Activated naive CD8-positive, alpha-beta T cell treated with anti-CD3 and anti-CD28 coated beads, Interleukin-2, amount 10 ng/mL, durations not matched to agents 7 days and 5 days (primary cell): ENCODE data around the gene ZNF280A. TPM values are rescaled to one million over a fixed set of nuclear protein-coding genes. Genes with fewer than 3 reads are reported as not detected.

Experiments used
- ATAC-seq: fragments of 150-1000 bp; cut with Tn5 transposase; one replicate; pipeline ENCODE4 v1.10.0; 2021; ENCODE audit warnings: low read depth, moderate library complexity
- POLR2A ChIA-PET: fragments of 350-600 bp; sonication (Branson Sonifier 250); formaldehyde crosslinking; loops from one replicate; lab custom pipeline; 2021; ENCODE audit warnings: antibody characterized with exemption; lab: Charles Lee
- DNase-seq: peaks from one replicate; pipeline ENCODE4 v3.0.0; 2021
- H3K27ac Mint-ChIP-seq: one replicate; pipeline ENCODE4 v1.8.0; 2022; ENCODE audit warnings: mild to moderate bottlenecking, mixed read lengths
- H3K27me3 Mint-ChIP-seq: one replicate; pipeline ENCODE4 v1.8.0; 2022; ENCODE audit warnings: mild to moderate bottlenecking, moderate library complexity, mixed read lengths
- H3K36me3 Mint-ChIP-seq: one replicate; pipeline ENCODE4 v1.8.0; 2021; ENCODE audit warnings: mild to moderate bottlenecking, mixed read lengths
- H3K4me1 Mint-ChIP-seq: one replicate; pipeline ENCODE4 v1.8.0; 2021; ENCODE audit warnings: mixed read lengths
- H3K4me3 Mint-ChIP-seq: one replicate; pipeline ENCODE4 v1.8.0; 2022; ENCODE audit warnings: mild to moderate bottlenecking, moderate library complexity, mixed read lengths
- H3K9me3 Mint-ChIP-seq: one replicate; pipeline ENCODE4 v1.8.0; 2021; ENCODE audit warnings: mixed read lengths
- total RNA-seq, 2 experiments: library from RNA; stranded (reverse); gene quantifications; one replicate each; pipeline ENCODE4 v1.2.3, GENCODE V29; 2021

ZNF280A gene, protein sequence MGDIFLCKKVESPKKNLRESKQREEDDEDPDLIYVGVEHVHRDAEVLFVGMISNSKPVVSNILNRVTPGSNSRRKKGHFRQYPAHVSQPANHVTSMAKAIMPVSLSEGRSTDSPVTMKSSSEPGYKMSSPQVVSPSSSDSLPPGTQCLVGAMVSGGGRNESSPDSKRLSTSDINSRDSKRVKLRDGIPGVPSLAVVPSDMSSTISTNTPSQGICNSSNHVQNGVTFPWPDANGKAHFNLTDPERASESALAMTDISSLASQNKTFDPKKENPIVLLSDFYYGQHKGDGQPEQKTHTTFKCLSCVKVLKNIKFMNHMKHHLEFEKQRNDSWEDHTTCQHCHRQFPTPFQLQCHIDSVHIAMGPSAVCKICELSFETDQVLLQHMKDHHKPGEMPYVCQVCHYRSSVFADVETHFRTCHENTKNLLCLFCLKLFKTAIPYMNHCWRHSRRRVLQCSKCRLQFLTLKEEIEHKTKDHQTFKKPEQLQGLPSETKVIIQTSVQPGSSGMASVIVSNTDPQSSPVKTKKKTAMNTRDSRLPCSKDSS
- not detected for total RNA-seq

DNA sequence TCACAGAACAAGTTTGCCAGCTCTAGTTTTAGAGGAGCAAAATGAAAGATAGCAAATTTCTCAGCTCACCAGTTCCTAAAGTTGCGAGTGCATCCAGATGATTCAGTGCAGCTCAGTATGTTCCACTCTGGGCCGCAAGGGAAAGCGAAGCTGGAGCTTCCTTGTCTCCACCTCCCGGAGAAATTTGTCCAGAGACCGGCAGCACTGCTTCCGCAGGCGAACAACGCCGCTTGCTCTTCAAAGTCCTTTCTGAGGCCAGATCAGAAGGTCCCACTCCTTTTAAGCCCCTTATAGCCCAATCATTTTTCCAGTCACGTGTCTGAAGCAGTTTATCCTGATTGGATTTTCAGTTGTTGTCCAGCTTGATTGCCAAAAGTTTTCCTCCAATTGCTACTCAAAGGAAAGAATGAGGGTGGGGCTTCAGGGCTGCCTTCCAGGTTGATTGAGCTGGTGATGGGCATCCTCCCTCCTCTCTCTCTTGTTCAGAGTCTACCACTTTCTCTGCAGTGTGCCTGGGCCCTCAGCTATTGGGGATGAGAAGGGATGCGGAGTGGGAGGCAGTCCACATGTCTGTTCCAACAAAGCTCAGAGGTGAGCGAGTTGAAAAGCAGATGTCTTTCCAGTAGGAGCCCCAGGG is at the start of gene ZNF280A:
Gene ZNF280A (minus strand): TSS at position 251 of the 637 bp plus-strand sequence. CDS start 4,640 bp downstream, outside the sequence.
- ATAC-seq (no peak), DNase-seq (no peak)
- H3K27me3 Mint-ChIP-seq: peaks cover 20% of the 10 kb centered on the region
- no peak within 1 kb of the TSS for H3K4me3 Mint-ChIP-seq
- H3K9me3 Mint-ChIP-seq: no peaks in the 10 kb centered on the region
- H3K27ac Mint-ChIP-seq: no peak within 1 kb of the TSS
- H3K4me1 Mint-ChIP-seq: no peaks in the 10 kb centered on the region
- POLR2A ChIA-PET: no interaction called here
- H3K36me3 Mint-ChIP-seq: no peaks in the 10 kb centered on the region

DNA sequence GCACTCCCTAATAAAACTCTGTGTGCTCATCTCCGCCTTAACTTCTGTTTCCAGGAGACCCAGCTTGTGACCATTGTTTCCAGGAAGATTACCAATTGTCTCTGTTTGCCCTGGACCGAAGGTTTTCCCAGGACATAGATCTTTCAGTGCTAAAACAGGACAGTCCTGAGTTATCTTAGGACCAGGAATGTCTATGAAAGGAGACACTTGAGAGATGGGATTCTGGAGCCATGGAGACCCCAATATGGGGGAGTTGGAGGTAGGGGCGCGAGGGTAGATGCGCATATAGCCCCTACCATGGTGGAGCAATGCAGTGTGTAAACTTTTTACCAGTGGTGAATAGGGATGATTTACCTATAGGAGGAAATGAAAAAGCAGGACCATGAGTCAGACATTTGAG is 49.1 kb upstream of the ZNF280A start:
- H3K36me3 Mint-ChIP-seq: no peaks in the 10 kb centered on the region
- no peak overlapping the region for H3K27ac Mint-ChIP-seq
- H3K9me3 Mint-ChIP-seq: no peaks in the 10 kb centered on the region
- H3K4me3 Mint-ChIP-seq: no peak overlapping the region
- peaks cover 33% of the 10 kb centered on the region for H3K27me3 Mint-ChIP-seq
- H3K4me1 Mint-ChIP-seq: no peaks in the 10 kb centered on the region
- ATAC-seq (no peak), DNase-seq (no peak)
- POLR2A ChIA-PET: no interaction called here

DNA sequence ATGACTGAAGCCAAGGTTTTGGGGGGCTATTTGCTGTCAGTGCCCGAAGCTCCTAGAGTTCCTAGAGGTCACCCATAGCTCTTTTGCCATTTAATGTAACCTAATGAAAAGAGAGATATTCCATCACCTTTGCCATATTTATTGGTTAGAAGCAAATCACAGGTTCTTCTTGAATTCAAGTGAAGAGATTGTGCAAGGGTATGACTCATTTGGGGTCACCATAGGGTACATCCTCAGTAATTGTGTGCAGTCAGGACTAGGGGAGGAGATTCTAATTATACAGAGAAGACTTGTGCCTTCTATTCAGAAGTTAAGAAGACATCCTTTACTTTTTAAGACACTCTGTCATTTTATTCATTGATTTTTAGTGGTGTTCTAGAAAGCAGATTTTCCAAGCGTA is 45.9 kb upstream of the ZNF280A start:
- ATAC-seq: no peak
- no peak for DNase-seq
- no peaks in the 10 kb centered on the region for H3K36me3 Mint-ChIP-seq
- H3K9me3 Mint-ChIP-seq: no peaks in the 10 kb centered on the region
- no peak overlapping the region for H3K4me3 Mint-ChIP-seq
- peaks cover 23% of the 10 kb centered on the region for H3K27me3 Mint-ChIP-seq
- no peaks in the 10 kb centered on the region for H3K4me1 Mint-ChIP-seq
- POLR2A ChIA-PET: no interaction called here
- H3K27ac Mint-ChIP-seq: no peak overlapping the region

DNA sequence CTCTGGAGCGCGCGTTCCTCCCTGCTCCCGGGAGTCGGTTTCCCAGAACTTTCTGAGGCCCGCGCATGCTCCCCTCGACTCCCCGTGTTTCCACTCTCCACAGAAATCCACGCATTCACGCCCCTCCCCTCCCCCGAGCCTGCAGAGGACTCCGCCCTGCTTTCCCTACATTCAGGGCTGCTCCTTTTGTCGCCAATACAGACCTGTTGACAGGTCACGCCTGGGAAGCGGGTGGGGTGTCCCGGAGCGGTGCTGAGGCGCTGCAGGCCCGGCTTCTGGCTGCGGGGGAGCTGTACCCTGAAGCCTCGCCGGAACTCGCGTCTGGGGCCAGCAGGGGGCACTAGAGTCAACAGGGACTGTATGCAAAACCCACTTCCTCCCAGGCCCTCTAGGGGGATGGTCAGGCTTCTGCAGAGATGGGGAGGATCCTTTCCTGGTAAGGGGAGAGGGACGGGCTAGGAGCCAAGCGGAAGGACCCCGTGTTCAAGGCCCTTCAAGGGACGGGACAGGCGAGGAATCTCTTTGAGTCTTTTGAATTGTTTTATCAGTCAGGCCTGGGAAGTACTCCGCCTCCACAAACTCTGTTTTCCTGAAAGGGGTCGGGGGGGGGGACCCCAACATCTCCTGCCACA is 39.0 kb upstream of the ZNF280A start, which contains the start of gene PRAME:
Gene PRAME (minus strand): TSS at position 294 of the 632 bp plus-strand sequence. CDS start 2,433 bp downstream, outside the sequence.
- peaks cover 3% of the 10 kb centered on the region for H3K4me1 Mint-ChIP-seq
- no peaks in the 10 kb centered on the region for H3K27me3 Mint-ChIP-seq
- no peak within 1 kb of the TSS for H3K4me3 Mint-ChIP-seq
- peak; percentile 84 for DNase-seq
- peak; percentile 95 for ATAC-seq
- H3K27ac Mint-ChIP-seq: no peak within 1 kb of the TSS
- no peaks in the 10 kb centered on the region for H3K9me3 Mint-ChIP-seq
- POLR2A ChIA-PET: no interaction called here
- no peaks in the 10 kb centered on the region for H3K36me3 Mint-ChIP-seq

DNA sequence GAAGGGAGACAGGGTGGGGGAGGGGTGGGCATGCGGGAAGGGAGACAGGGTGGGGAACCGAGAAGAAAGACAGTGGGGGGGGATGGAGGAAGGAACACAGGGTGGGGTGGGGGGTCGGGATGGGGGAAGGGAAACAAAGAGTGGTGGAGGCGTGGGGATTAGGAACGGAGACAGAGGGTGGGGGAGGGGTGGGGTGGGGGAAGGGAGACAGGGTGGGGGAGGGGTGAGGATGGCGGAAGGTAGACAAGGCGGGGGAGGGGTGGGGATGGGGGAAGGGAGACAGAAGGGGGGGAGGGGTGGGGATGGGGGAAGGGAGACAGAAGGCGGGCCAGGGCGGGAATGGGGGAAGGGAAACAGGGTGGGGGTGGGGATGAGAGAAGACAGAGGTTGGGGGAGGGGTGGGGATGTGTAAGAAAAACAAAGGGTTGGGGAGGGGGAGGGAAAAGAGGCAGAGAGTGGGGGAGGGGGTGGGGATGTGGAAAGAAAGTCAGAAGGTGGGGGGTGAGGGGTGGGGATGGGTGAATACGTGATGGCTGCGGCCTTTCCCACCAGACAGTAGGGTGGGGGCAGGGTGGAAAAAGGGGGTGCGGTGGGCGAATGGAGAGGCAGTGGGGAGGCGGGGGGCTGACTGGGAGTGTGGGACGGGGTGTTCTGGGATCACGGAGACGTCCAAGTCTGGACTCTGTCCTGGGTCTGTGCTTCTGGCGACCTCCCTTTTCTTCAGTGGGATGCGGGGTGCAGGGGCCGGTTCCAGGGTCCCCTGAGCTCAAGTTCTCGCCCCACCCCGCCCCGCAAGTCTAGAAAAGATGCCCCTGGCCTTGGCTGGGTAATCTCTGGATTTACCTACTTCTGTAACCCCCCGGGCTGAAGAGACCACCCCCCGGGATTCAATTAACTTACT is 38.3 kb upstream of the ZNF280A start:
- no peak for ATAC-seq

DNA sequence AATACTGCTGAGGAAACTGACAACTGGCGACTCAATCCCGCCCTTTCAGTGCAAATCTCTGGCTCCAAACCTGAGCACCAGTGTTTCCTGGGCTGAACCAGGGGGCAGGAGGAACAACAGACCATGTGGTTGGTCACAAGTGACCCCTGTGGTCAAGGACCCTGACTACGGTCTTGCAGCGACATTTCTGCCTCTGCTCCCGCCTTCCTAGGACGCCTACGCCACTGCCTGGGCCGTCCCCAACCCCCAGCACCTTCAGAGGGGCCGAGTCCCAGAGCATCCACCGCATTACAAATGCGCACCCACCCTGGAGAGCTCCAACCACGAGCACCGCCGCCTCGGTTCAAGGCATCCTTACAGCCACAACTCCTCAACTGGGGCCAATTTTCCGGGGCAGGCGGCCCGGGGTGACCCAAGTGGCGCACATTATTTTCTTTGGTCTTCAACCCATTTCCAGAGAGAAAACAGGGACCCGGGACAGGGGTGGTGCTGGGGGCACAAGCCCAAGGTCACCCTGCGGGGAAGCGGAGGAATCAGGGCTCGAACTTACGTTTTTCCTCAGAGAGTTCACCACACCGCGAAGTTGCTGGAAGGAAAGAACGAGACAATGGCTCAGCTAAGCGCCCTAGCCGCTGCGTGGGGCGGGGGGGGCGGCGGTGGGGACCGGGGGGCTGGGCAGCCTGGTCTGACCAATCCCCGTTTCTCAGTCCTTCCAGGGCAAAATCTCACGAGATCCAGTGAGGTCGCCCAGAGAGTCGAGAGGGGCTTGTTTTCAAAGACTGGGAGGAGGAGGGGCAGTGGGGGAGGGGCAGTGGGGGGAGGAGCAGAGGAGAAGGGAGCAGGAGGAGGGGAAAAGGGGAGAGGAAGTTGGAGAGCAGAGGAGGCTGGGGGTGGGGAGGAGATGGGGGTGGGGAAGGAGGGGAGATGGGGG is 37.2 kb upstream of the ZNF280A start:
- POLR2A ChIA-PET: no interaction called here
- H3K27me3 Mint-ChIP-seq: no peaks in the 10 kb centered on the region
- DNase-seq: no peak
- H3K27ac Mint-ChIP-seq: no peak overlapping the region
- no peak overlapping the region for H3K4me3 Mint-ChIP-seq
- peaks cover 3% of the 10 kb centered on the region for H3K4me1 Mint-ChIP-seq
- H3K9me3 Mint-ChIP-seq: no peaks in the 10 kb centered on the region
- no peak for ATAC-seq
- no peaks in the 10 kb centered on the region for H3K36me3 Mint-ChIP-seq

More for the DNA sequence above, 38.3 kb upstream of the ZNF280A start:
- POLR2A ChIA-PET: no interaction called here
- Mint-ChIP-seq H3K27me3 (no peaks in the 10 kb centered on the region), H3K4me3 (no peak overlapping the region), H3K9me3 (no peaks in the 10 kb centered on the region), H3K36me3 (no peaks in the 10 kb centered on the region), H3K4me1 (peaks cover 3% of the 10 kb centered on the region), H3K27ac (no peak overlapping the region)
- no peak for DNase-seq

DNA sequence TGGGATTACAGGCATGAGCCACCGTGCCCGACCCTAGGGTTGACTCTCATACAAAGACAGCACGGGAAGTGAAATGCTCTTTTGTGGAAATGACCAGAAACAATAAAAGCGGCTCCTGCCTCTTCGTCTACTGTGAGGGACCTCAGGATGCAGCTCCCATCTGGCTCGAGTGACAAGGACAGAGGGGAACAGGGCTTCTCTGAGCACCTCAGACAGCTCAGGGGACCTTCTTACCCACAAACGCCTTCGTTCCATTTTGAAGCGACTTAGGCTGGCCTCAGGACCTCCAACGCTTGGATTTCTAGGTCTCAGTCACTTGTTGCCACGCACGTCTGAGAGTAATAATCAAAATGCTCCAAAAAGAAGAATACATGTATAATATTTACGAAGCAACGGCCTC is 36.5 kb upstream of the ZNF280A start:
- peaks cover 3% of the 10 kb centered on the region for H3K4me1 Mint-ChIP-seq
- H3K9me3 Mint-ChIP-seq: no peaks in the 10 kb centered on the region
- POLR2A ChIA-PET: no interaction called here
- H3K27ac Mint-ChIP-seq: no peak overlapping the region
- no peak for ATAC-seq
- H3K4me3 Mint-ChIP-seq: no peak overlapping the region
- H3K27me3 Mint-ChIP-seq: peaks cover 2% of the 10 kb centered on the region
- DNase-seq: no peak
- no peaks in the 10 kb centered on the region for H3K36me3 Mint-ChIP-seq

DNA sequence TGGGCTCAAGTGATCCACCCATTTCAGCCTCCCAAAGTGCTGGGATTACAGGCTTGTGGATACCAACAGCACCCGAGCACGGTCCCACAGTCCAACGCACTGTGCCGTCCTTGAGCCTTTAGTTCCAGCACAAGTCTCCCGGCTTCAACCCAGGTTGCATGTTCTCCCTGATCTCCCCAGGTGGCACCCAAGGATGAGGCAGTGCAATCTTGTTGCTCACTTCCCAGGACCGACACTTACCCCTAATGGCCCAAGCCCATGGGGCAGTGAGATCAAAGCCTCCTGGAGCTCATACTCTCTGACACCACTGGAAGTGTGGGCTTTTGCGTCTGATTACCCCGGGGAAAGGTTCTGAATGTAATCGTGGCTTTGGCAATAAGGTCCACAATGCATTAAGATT is 35.5 kb upstream of the ZNF280A start:
- Mint-ChIP-seq H3K27me3 (peaks cover 2% of the 10 kb centered on the region), H3K4me3 (no peak overlapping the region), H3K27ac (no peak overlapping the region), H3K4me1 (peaks cover 3% of the 10 kb centered on the region), H3K36me3 (no peaks in the 10 kb centered on the region), H3K9me3 (no peaks in the 10 kb centered on the region)
- POLR2A ChIA-PET: no interaction called here
- DNase-seq (no peak), ATAC-seq (no peak)

DNA sequence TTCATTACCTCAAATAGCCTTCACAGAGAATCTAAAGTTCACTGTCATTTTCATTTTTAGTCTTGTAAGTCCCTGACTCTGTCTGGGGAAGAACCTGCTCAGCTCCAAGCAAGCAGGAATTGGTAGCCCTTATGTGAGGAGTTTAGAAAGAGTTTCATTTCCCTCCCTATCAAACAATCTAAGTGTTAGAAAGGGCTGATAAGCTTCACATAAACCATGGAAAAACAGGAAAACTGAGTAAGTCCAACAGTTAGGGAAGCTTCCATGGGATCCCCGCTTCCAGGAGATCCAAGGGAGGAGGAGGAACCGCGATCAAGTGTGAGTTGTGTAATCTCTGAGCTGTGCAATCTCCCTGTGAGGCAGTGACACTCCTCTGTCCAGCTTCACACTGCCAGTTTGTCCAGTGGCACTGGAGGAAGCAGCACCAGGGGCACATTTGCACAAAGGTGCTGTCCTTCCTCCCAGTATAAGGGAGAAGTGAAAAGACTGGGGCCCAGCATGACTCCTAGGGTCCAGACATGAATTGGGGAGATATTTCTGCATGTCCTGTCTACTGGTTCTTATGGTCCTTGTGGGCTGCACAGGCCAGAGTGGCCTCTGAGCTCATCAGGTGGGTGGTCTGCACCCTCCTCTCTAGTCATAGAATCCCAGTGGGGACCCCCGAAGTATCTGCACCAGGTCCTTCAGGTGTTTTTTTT is 34.7 kb upstream of the ZNF280A start:
- no peaks in the 10 kb centered on the region for H3K9me3 Mint-ChIP-seq
- no peaks in the 10 kb centered on the region for H3K36me3 Mint-ChIP-seq
- no peak overlapping the region for H3K27ac Mint-ChIP-seq
- peaks cover 5% of the 10 kb centered on the region for H3K27me3 Mint-ChIP-seq
- no peak for DNase-seq
- POLR2A ChIA-PET: no interaction called here
- peaks cover 3% of the 10 kb centered on the region for H3K4me1 Mint-ChIP-seq
- no peak overlapping the region for H3K4me3 Mint-ChIP-seq
- ATAC-seq: no peak

DNA sequence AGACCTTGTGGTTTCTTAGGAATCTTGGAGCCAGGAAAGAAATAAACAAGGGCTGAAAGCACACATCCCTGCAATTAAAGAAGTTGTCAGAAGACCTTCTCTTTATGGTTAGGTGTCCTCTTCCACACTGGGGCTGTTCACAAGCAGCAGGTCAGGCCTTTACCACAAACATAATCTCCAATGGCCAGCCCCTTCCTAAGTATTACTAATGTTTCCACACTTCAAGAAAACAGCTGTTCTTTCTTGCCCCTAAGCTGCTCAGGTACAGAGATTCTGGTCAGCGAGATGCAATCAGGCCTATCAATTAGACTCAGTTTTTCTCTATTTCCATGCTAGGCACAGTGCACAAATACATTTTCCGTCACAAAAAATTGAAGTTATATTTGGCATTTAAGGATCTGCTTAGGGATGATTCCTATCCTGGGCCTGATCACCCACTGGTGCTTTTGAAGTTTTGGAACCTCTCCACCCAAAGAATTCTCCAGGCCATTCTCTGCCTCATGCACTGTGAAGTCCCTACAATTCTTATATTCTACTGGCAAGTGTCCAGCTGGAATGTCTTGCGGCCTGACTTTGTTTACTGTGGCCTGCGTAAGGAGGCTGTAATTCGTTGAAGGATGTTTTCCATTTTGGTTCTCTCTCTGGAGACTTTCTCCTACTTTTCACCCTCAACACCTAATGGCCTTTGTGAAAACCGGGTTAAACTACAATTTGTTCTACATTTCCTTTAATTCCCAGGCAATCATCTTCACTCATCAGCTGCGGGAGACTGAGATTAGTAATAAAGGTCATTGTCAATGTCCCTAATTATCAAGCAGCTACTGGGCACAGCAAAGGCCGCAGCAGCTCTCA is 33.9 kb upstream of the ZNF280A start:
- no peak overlapping the region for H3K4me3 Mint-ChIP-seq
- H3K27ac Mint-ChIP-seq: no peak overlapping the region
- no peaks in the 10 kb centered on the region for H3K9me3 Mint-ChIP-seq
- H3K36me3 Mint-ChIP-seq: no peaks in the 10 kb centered on the region
- ATAC-seq: no peak
- POLR2A ChIA-PET: no interaction called here
- DNase-seq: no peak
- peaks cover 7% of the 10 kb centered on the region for H3K27me3 Mint-ChIP-seq
- H3K4me1 Mint-ChIP-seq: peaks cover 1% of the 10 kb centered on the region

DNA sequence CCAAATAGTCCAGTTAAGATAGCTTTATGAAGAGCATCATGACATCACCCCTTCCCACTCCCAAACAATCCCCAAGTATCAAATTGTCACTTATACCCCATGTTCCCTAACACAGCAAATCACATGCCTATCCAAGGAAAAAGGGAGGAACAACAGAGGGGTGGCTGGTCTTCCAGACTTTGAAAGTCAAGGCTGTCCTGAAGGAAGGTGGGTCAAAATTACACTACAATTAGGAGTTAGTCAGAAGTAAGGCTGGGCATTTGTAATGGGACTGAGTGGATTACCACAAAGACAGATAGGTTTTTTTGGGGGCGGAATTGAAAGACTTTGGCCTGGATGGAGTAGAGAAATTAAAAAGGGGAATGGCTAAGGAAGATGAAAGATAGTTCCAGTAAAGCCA is 33.1 kb upstream of the ZNF280A start:
- no peak overlapping the region for H3K27ac Mint-ChIP-seq
- peaks cover 10% of the 10 kb centered on the region for H3K27me3 Mint-ChIP-seq
- no peaks in the 10 kb centered on the region for H3K4me1 Mint-ChIP-seq
- ATAC-seq (no peak), DNase-seq (no peak)
- POLR2A ChIA-PET: no interaction called here
- H3K4me3 Mint-ChIP-seq: no peak overlapping the region
- H3K9me3 Mint-ChIP-seq: no peaks in the 10 kb centered on the region
- H3K36me3 Mint-ChIP-seq: no peaks in the 10 kb centered on the region
